Measurements from ENCODE around the gene EME1. TPM values are rescaled to one million over a fixed set of nuclear protein-coding genes. Genes with fewer than 3 reads are reported as not detected.

Gene EME1
- total and polyA plus RNA-seq, 2 donors (not counting 3 experiments of a cell fraction or from before 2014, with no cell fraction given) = 5.6 to 9.1 TPM

DNA sequence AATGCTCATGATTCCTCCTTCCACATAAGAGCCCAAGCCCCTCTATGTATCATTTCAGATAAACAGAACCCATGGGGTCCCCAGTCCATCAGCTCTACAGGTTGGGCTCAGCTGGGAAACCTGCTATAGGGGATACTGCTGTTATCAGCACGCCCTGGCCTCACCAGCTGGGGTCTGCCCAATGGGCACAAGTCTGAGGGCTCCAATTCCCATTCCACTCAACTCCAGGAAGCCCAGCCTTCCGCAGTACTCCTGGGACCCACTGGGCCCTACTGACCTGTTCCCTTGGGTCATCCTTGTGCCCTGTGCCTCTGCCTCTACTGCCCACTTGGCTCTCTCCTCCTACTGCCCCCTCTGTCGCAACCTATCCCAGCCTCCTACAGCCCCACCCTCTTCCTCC, 43.3 kb upstream of the EME1 start:
- intact Hi-C loops (cut with micrococcal nuclease) (no loop called here), dilution Hi-C loops (cut with MboI; ENCODE audit: extremely low pct_ligation_motif_present, low sequenced_read_pairs) (no loop called here)
- CTCF ChIA-PET = interaction anchor here (0.7 to 0.8 kb wide), 2 partner anchors 14 to 130 kb away, joined by 3 to 6 read pairs; no protein-coding TSS in a partner anchor
- Histone ChIP-seq H3K9ac (replicated peaks; ENCODE audit: extremely low read depth, insufficient read depth, low read length) (no peak overlapping the region), H3K36me3 (ENCODE audit: control insufficient read depth in 2 of 2, extremely low read depth in 1 of 2, insufficient read depth in 2 of 2, low read length in 2 of 2) (no peaks in the 10 kb centered on the region), H4K20me1 (replicated peaks; ENCODE audit: control insufficient read depth, extremely low read depth, insufficient read depth, low read length) (no peaks in the 10 kb centered on the region), H3K27ac (ENCODE audit: insufficient read depth, low read depth, low read length) (no peak overlapping the region), H3K9me1 (replicated peaks; ENCODE audit: control insufficient read depth, extremely low read depth, insufficient read depth, low read length) (no peaks in the 10 kb centered on the region), H2AFZ (ENCODE audit: low read depth, low read length) (no peak overlapping the region), H3K27me3 (ENCODE audit: control insufficient read depth in 2 of 2, insufficient read depth in 2 of 2, low read length in 2 of 2) (peaks cover 7 to 9% of the 10 kb centered on the region in 2 experiments), H3K4me3 (replicated peaks in 1 of 3; ENCODE audit: insufficient read depth in 1 of 3, low read depth in 1 of 3, low read length in 3 of 3) (no peak overlapping the region), H3K4me1 (ENCODE audit: control insufficient read depth, extremely low read depth, insufficient read depth, low read length) (no peaks in the 10 kb centered on the region), H3K4me2 (ENCODE audit: insufficient read depth, low read length) (no peak overlapping the region), H3K79me2 (ENCODE audit: control insufficient read depth, insufficient read depth, low read length) (no peaks in the 10 kb centered on the region), H3K9me3 (replicated peaks; ENCODE audit: control insufficient read depth, insufficient read depth, low read length) (no peaks in the 10 kb centered on the region)
- TF ChIP-seq POLR2A (IDR thresholded peaks at IDR 0.05; ENCODE audit: low read depth, low read length) (no peak), EZH2 (IDR thresholded peaks at IDR 0.05; ENCODE audit: borderline replicate concordance, low read depth, low read length, severe bottlenecking) (no peak), FOS (IDR thresholded peaks at IDR 0.05; ENCODE audit: borderline replicate concordance, insufficient read depth, low read length) (no peak), POLR2AphosphoS5 (IDR thresholded peaks at IDR 0.05; ENCODE audit: insufficient read depth, low read depth, low read length) (no peak), GATA2 (IDR thresholded peaks at IDR 0.05; ENCODE audit: insufficient read depth, insufficient read length, low read depth, low read length) (no peak), JUN (IDR thresholded peaks at IDR 0.05; ENCODE audit: borderline replicate concordance, insufficient read depth, insufficient read length, low read depth) (no peak), MAX (IDR thresholded peaks at IDR 0.05; ENCODE audit: insufficient read depth, insufficient read length) (no peak), MYC (IDR thresholded peaks at IDR 0.05; ENCODE audit: low read depth, low read length) (no peak), CTCF (IDR thresholded peaks at IDR 0.05; ENCODE audit: extremely low read depth in 1 of 2, insufficient read depth in 1 of 2, low read depth in 1 of 2, low read length in 2 of 2) (no peak)
- no TSS peak for BruUV-seq (replicated peaks)
- FAIRE-seq = no peak
- POLR2A ChIA-PET = no interaction called here
- DNase-seq (ENCODE audit: low read depth, low spot score) = no peak
